ENCODE data around the gene EGFL8. TPM values are rescaled to one million over a fixed set of nuclear protein-coding genes. Genes with fewer than 3 reads are reported as not detected.

The EGFL8 gene
- total and polyA plus RNA-seq, 9 of the 15 experiments (the other 6 are each of a cell fraction or from before 2014, with no cell fraction given) = 2.2 to 47.4 (median 14.2) TPM

DNA sequence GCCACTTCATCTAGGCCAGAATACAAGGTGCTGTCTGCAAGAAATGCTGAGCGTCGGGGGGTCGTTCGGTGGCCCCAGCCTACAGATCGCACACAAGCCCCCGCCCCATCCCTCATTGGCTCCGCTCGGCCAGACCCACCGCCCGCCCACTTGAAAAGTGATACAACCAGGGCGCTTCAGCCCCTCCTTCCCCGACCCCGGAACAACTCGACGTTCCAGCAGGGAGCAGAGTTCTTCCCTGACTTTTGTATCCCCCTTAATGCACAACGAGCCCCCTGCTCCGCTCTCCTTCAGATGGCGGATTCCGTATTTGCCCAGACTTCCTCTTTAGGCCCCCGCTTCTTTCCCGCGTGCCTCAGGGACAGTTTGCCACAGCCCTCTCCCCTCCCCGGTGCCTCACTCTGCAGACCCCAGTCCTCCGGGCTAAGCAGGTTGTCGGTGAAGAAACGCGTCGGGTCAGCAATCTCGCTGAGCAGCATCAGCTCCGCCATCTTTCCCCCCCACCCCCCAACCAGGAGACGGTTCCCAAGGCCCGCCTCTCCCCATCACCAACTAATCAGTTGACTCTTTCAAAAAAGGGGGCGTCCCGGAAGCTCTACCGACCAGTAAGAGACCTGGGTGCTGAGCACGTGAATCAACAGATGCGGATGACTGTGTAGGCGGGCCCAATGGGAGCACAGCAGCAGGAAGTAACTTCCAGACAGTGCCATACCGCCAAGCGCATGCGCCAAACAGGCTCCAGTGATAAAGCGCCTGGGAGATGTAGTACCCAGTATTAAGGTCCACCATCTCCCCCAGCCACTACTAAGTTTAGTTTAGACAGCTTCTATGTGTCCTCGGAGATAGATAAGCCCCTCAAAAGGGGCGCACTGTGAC is 36.4 kb upstream of the EGFL8 start, which contains the start of gene ATF6B (continued):
- TF ChIP-seq EHMT2 (IDR thresholded peaks at IDR 0.05) = no peak
- TF ChIP-seq HOXB6 (CRISPR knock-in tag; IDR thresholded peaks at IDR 0.05; ENCODE audit: borderline replicate concordance) = no peak
- TF ChIP-seq ZFP1 (CRISPR knock-in tag; IDR thresholded peaks at IDR 0.05) = no peak
- TF ChIP-seq THAP12 (CRISPR knock-in tag; IDR thresholded peaks at IDR 0.05) = no peak
- TF ChIP-seq RBM39 (optimal IDR thresholded peaks at IDR 0.05; ENCODE audit: low read depth, low read length) = no peak
- no peak for TF ChIP-seq NFXL1 (CRISPR knock-in tag; IDR thresholded peaks at IDR 0.05)
- no peak for TF ChIP-seq ZNF655 (CRISPR knock-in tag; IDR thresholded peaks at IDR 0.05)
- TF ChIP-seq ZNF324 (CRISPR knock-in tag; IDR thresholded peaks at IDR 0.05) = no peak
- peak in 1 of 2 experiments; percentile 31; a peak in 1 of 4 replicates for TF ChIP-seq SIN3A (IDR thresholded peaks at IDR 0.05; ENCODE audit: borderline replicate concordance in 2 of 2, control insufficient read depth in 1 of 2, low read depth in 2 of 2, low read length in 2 of 2)
- TF ChIP-seq NFE2L1 (tag; IDR thresholded peaks at IDR 0.05; ENCODE audit: borderline replicate concordance, low read depth) = no peak
- TF ChIP-seq SRF (CRISPR knock-in tag; IDR thresholded peaks at IDR 0.05) = peak in 1 of 2 experiments; percentile 78; a peak in 1 of 4 replicates
- TF ChIP-seq IRF2 (CRISPR knock-in tag; IDR thresholded peaks at IDR 0.05) = no peak
- peak; percentile 77; the same call in 1 of the 2 replicates for TF ChIP-seq DNMT1 (IDR thresholded peaks at IDR 0.05)
- no peak for TF ChIP-seq NFIC (IDR thresholded peaks at IDR 0.05)
- TF ChIP-seq, protein P1, sequence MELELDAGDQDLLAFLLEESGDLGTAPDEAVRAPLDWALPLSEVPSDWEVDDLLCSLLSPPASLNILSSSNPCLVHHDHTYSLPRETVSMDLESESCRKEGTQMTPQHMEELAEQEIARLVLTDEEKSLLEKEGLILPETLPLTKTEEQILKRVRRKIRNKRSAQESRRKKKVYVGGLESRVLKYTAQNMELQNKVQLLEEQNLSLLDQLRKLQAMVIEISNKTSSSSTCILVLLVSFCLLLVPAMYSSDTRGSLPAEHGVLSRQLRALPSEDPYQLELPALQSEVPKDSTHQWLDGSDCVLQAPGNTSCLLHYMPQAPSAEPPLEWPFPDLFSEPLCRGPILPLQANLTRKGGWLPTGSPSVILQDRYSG (tag; conservative IDR thresholded peaks at IDR 0.05; ENCODE audit: low read depth) = no peak
- no peak for TF ChIP-seq ZNF280A (IDR thresholded peaks at IDR 0.05; ENCODE audit: low read depth, partially characterized antibody)
- TF ChIP-seq FOXA3 (CRISPR knock-in tag; conservative IDR thresholded peaks at IDR 0.05 in 1 of 2, IDR thresholded peaks at IDR 0.05 in 1 of 2) = no peak
- TF ChIP-seq CBFB (CRISPR knock-in tag; IDR thresholded peaks at IDR 0.05) = no peak
- TF ChIP-seq, protein P2, sequence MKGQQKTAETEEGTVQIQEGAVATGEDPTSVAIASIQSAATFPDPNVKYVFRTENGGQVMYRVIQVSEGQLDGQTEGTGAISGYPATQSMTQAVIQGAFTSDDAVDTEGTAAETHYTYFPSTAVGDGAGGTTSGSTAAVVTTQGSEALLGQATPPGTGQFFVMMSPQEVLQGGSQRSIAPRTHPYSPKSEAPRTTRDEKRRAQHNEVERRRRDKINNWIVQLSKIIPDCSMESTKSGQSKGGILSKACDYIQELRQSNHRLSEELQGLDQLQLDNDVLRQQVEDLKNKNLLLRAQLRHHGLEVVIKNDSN (CRISPR knock-in tag; IDR thresholded peaks at IDR 0.05) = peak; percentile 92

All from K562 (cell line).